Breast epithelium (tissue), 3 donors: Measurements from ENCODE around the gene TMEM151B.

Experiments
- POLR2A ChIP-seq: fragments of 450-650 bp; IDR thresholded peaks from one replicate; pipeline ENCODE4 v1.6.1; 2016; ENCODE audit warnings: antibody characterized with exemption, mild to moderate bottlenecking, moderate library complexity
- POLR2AphosphoS5 ChIP-seq, 3 donors: sonication (generic); formaldehyde crosslinking; IDR thresholded peaks; one replicate each; pipeline ENCODE4 v1.6.1; 2017; ENCODE audit warnings: antibody characterized with exemption in 3 of 3
- TF ChIP-seq, protein P1 (sequence below), 3 donors: fragments of 450-650 bp; IDR thresholded peaks; one replicate each; pipeline ENCODE4 v1.5.1; 2016 to 2017; ENCODE audit warnings: antibody characterized with exemption in 3 of 3, mild to moderate bottlenecking in 3 of 3, moderate library complexity in 3 of 3

DNA sequence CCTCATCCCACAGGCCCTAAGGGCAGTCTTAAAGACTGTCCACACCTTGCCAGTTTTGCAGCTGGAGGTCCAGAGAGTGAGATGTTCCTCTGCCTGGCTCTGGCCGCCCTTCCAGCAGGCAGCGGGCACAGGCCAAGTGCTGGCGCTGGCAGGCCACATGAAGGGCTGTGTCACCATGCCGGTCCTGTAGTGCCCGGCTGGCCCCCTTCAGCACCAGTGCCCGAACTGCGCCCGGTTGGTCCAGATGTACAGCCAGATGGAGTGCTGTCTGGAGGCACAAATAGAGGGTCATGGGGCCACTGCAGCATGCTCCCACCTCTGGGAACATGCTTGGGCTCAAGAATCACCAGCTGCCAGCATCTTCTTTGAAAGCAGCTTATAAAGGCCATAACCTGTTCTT lies 8.7 kb upstream of the TMEM151B start:
- TF ChIP-seq POLR2A (no peak), POLR2AphosphoS5 (IDR thresholded peaks at IDR 0.05) (no peak)
- TF ChIP-seq, protein P1, sequence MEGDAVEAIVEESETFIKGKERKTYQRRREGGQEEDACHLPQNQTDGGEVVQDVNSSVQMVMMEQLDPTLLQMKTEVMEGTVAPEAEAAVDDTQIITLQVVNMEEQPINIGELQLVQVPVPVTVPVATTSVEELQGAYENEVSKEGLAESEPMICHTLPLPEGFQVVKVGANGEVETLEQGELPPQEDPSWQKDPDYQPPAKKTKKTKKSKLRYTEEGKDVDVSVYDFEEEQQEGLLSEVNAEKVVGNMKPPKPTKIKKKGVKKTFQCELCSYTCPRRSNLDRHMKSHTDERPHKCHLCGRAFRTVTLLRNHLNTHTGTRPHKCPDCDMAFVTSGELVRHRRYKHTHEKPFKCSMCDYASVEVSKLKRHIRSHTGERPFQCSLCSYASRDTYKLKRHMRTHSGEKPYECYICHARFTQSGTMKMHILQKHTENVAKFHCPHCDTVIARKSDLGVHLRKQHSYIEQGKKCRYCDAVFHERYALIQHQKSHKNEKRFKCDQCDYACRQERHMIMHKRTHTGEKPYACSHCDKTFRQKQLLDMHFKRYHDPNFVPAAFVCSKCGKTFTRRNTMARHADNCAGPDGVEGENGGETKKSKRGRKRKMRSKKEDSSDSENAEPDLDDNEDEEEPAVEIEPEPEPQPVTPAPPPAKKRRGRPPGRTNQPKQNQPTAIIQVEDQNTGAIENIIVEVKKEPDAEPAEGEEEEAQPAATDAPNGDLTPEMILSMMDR (IDR thresholded peaks at IDR 0.05), result no peak
